Measurements from ENCODE around the gene CYFIP2. TPM values are rescaled to one million over a fixed set of nuclear protein-coding genes. Genes with fewer than 3 reads are reported as not detected.

The CYFIP2 gene
- total and polyA plus RNA-seq, 2 of the 8 experiments (the other 6 are each of a cell fraction or from before 2014, with no cell fraction given): 45.1 to 80.6 TPM

DNA sequence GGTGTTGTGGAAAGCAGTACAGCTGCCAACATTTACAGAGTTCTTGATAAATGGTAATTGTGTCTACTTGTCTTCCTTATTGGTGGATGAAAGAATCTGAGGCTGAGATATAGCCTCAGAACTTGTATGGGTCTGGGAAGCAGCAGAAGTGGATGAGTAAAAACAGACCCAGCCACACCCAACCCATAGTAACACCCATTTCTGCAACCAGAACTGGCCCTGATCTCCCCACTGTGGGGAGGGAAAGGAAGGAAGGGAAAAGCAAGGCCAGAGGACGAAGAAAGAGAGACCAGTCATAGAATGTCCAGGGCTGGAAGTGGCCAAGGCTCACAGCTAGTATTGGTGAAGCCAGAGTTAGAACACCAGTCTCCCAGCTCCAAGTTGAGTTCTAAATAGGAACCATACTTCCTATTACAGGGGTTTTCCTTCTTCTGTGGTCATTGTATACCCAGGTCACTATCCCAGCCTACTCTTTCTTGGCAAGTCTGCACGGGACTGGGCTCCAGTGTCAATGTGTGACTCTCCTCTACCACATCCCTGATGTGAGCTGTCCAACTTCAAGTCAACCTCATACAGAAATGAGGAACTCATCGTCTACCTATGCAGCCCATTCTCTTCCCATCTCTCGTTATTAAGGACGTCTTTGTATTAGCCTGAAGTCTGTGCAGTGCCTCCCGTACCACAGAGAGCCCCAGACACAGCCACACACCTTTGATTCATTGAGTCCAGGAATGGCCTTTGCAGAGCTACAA, 49.4 kb upstream of the CYFIP2 start (continued):
- TF ChIP-seq, protein P1, sequence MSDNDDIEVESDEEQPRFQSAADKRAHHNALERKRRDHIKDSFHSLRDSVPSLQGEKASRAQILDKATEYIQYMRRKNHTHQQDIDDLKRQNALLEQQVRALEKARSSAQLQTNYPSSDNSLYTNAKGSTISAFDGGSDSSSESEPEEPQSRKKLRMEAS (IDR thresholded peaks at IDR 0.05): no peak
- no peak for TF ChIP-seq CHD2 (IDR thresholded peaks at IDR 0.05; ENCODE audit: low read length)
- TF ChIP-seq, protein P2, sequence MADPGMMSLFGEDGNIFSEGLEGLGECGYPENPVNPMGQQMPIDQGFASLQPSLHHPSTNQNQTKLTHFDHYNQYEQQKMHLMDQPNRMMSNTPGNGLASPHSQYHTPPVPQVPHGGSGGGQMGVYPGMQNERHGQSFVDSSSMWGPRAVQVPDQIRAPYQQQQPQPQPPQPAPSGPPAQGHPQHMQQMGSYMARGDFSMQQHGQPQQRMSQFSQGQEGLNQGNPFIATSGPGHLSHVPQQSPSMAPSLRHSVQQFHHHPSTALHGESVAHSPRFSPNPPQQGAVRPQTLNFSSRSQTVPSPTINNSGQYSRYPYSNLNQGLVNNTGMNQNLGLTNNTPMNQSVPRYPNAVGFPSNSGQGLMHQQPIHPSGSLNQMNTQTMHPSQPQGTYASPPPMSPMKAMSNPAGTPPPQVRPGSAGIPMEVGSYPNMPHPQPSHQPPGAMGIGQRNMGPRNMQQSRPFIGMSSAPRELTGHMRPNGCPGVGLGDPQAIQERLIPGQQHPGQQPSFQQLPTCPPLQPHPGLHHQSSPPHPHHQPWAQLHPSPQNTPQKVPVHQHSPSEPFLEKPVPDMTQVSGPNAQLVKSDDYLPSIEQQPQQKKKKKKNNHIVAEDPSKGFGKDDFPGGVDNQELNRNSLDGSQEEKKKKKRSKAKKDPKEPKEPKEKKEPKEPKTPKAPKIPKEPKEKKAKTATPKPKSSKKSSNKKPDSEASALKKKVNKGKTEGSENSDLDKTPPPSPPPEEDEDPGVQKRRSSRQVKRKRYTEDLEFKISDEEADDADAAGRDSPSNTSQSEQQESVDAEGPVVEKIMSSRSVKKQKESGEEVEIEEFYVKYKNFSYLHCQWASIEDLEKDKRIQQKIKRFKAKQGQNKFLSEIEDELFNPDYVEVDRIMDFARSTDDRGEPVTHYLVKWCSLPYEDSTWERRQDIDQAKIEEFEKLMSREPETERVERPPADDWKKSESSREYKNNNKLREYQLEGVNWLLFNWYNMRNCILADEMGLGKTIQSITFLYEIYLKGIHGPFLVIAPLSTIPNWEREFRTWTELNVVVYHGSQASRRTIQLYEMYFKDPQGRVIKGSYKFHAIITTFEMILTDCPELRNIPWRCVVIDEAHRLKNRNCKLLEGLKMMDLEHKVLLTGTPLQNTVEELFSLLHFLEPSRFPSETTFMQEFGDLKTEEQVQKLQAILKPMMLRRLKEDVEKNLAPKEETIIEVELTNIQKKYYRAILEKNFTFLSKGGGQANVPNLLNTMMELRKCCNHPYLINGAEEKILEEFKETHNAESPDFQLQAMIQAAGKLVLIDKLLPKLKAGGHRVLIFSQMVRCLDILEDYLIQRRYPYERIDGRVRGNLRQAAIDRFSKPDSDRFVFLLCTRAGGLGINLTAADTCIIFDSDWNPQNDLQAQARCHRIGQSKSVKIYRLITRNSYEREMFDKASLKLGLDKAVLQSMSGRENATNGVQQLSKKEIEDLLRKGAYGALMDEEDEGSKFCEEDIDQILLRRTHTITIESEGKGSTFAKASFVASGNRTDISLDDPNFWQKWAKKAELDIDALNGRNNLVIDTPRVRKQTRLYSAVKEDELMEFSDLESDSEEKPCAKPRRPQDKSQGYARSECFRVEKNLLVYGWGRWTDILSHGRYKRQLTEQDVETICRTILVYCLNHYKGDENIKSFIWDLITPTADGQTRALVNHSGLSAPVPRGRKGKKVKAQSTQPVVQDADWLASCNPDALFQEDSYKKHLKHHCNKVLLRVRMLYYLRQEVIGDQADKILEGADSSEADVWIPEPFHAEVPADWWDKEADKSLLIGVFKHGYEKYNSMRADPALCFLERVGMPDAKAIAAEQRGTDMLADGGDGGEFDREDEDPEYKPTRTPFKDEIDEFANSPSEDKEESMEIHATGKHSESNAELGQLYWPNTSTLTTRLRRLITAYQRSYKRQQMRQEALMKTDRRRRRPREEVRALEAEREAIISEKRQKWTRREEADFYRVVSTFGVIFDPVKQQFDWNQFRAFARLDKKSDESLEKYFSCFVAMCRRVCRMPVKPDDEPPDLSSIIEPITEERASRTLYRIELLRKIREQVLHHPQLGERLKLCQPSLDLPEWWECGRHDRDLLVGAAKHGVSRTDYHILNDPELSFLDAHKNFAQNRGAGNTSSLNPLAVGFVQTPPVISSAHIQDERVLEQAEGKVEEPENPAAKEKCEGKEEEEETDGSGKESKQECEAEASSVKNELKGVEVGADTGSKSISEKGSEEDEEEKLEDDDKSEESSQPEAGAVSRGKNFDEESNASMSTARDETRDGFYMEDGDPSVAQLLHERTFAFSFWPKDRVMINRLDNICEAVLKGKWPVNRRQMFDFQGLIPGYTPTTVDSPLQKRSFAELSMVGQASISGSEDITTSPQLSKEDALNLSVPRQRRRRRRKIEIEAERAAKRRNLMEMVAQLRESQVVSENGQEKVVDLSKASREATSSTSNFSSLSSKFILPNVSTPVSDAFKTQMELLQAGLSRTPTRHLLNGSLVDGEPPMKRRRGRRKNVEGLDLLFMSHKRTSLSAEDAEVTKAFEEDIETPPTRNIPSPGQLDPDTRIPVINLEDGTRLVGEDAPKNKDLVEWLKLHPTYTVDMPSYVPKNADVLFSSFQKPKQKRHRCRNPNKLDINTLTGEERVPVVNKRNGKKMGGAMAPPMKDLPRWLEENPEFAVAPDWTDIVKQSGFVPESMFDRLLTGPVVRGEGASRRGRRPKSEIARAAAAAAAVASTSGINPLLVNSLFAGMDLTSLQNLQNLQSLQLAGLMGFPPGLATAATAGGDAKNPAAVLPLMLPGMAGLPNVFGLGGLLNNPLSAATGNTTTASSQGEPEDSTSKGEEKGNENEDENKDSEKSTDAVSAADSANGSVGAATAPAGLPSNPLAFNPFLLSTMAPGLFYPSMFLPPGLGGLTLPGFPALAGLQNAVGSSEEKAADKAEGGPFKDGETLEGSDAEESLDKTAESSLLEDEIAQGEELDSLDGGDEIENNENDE (IDR thresholded peaks at IDR 0.05; ENCODE audit: insufficient replicate concordance, low read length): no peak
- TF ChIP-seq GABPA (IDR thresholded peaks at IDR 0.05; ENCODE audit: borderline replicate concordance, insufficient read depth, low read length): no peak
- no peak for TF ChIP-seq JUND (IDR thresholded peaks at IDR 0.05; ENCODE audit: low read length)
- TF ChIP-seq YY1 (IDR thresholded peaks at IDR 0.05; ENCODE audit: low read depth, low read length): no peak
- no peak for TF ChIP-seq TCF12 (IDR thresholded peaks at IDR 0.05; ENCODE audit: low read depth, low read length)
- TF ChIP-seq EZH2 (IDR thresholded peaks at IDR 0.05; ENCODE audit: low read depth, low read length, severe bottlenecking): no peak
- no peak for TF ChIP-seq BRCA1 (IDR thresholded peaks at IDR 0.05; ENCODE audit: low read depth, low read length)
- TF ChIP-seq RXRA (IDR thresholded peaks at IDR 0.05; ENCODE audit: insufficient read depth, low read depth, low read length): no peak
- no peak for TF ChIP-seq TBP (IDR thresholded peaks at IDR 0.05; ENCODE audit: low read depth, low read length)

All from H1 (cell line).